ENCODE data around the gene FAM181A.

The FAM181A gene

GRCh38 chr14:93930296-93930988 lies 3.3 kb downstream of the FAM181A start:
- TF ChIP-seq GATA2 (IDR thresholded peaks at IDR 0.05; ENCODE audit: low read depth, low read length) (no peak), GATA3 (IDR thresholded peaks at IDR 0.05; ENCODE audit: low read depth, low read length) (no peak)

- TF ChIP-seq GATA3 (IDR thresholded peaks at IDR 0.05; ENCODE audit: low read depth, low read length) (no peak), GATA2 (IDR thresholded peaks at IDR 0.05; ENCODE audit: low read depth, low read length) (no peak)
Observed at GRCh38 chr14:93930989-93931307, 3.8 kb downstream of the FAM181A start.

GRCh38 chr14:93932642-93933041 lies 5.5 kb downstream of the FAM181A start:
- TF ChIP-seq GATA3 (IDR thresholded peaks at IDR 0.05; ENCODE audit: low read depth, low read length) = no peak
- no peak for TF ChIP-seq GATA2 (IDR thresholded peaks at IDR 0.05; ENCODE audit: low read depth, low read length)

GRCh38 chr14:93935213-93935612 lies 8.1 kb downstream of the FAM181A start:
- TF ChIP-seq GATA2 (IDR thresholded peaks at IDR 0.05; ENCODE audit: low read depth, low read length) = no peak
- TF ChIP-seq GATA3 (IDR thresholded peaks at IDR 0.05; ENCODE audit: low read depth, low read length) = no peak

DNA sequence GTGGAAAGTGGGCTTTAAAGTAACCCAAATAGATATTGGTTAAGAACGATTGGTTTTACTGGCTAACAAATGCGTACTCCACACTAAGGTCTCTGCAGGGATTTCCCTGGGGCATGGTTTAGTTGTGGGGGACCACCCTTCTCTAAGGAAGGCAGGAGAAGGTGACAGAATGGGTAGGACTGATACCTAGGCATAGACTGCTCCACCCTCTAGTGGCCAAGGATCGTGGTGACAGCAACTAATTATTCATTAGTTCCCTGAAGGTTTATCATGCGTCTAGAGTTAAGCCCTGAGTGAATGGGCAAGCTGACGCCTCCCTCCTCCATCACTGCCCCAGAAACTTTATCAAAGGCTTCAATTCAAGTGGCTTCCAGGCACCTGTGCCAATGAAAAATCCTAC lies 9.1 kb downstream of the FAM181A start:
- no peak for TF ChIP-seq GATA3 (IDR thresholded peaks at IDR 0.05; ENCODE audit: low read depth, low read length)
- no peak for TF ChIP-seq GATA2 (IDR thresholded peaks at IDR 0.05; ENCODE audit: low read depth, low read length)

DNA sequence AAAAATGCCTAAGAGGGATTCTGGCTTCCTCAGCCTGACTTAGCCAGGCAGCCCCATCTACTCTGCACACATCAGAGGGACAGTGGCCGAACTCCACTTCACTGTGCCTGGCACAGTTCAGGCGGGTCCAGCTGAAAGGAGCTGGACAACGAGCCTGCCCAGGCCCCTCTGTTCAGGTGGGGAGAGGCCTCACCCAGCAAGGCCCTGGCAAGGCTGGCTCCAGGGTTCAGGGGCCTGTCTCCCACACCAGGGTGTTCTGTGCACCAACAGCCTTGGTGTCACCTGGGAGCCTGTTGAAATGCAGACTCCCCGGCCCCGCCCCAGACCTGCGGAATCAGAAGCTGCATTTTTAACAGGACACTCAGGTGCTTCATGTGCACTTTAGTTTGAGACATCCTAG lies 9.8 kb downstream of the FAM181A start:
- TF ChIP-seq GATA3 (IDR thresholded peaks at IDR 0.05; ENCODE audit: low read depth, low read length) (no peak), GATA2 (IDR thresholded peaks at IDR 0.05; ENCODE audit: low read depth, low read length) (no peak)

- TF ChIP-seq GATA3 (IDR thresholded peaks at IDR 0.05; ENCODE audit: low read depth, low read length) (no peak), GATA2 (IDR thresholded peaks at IDR 0.05; ENCODE audit: low read depth, low read length) (no peak)
Observed at GRCh38 chr14:93937519-93937918, 10.4 kb downstream of the FAM181A start.

- TF ChIP-seq GATA3 (IDR thresholded peaks at IDR 0.05; ENCODE audit: low read depth, low read length) = no peak
- no peak for TF ChIP-seq GATA2 (IDR thresholded peaks at IDR 0.05; ENCODE audit: low read depth, low read length)
Observed at GRCh38 chr14:93938751-93939303, 11.7 kb downstream of the FAM181A start.

- no peak for TF ChIP-seq GATA3 (IDR thresholded peaks at IDR 0.05; ENCODE audit: low read depth, low read length)
Observed at GRCh38 chr14:93939304-93940229, 12.4 kb downstream of the FAM181A start.

DNA sequence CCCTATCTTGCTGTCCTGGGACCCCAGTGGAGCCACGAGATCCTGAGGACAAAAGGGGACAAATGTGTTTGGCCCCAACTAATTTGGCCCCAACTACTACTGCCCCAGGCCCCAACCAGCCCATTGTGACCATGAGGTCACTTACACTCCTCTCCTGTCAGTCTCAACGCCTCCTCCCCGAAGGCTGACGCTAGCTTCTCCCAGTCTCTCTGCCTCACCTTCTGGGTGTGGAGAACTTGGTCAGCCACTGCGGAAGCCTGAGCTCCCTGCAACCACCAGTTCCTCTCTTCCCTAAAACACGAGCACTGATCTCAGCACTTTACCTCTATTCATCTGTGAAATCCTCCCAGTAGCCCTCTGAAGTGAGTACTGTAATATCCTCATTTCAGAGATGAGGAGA lies 13.3 kb downstream of the FAM181A start:
- TF ChIP-seq GATA3 (IDR thresholded peaks at IDR 0.05; ENCODE audit: low read depth, low read length) = no peak

DNA sequence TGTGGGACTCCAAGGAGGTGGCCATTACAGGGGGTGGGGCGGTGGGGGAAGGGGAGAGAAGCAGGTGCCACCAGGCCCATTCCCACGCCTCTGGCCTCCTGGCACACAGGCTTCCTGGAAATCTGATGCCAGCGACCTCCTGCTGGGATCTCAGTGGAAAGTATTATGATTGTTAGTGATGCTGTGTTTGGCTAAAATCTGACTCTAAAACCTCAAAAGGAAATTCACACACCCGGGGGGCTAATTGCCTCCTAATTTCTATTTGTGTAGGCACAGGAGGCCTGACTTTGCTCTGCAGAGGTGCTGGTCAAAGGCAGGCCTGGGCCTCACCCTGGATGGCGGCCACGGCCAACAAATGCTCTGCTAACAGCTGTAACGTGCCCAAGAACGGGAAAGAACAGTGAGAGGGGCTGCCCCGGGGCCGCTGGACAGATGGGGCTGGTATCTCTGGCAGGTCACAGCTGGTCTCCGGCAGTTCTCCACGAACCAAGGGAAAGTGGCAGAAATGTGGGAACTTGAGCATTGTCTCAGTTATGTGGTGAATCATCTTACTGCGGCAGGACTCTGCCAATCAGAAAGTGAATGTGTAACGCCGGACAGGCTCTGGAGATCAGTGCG lies 14.3 kb downstream of the FAM181A start:
- TF ChIP-seq GATA3 (IDR thresholded peaks at IDR 0.05; ENCODE audit: low read depth, low read length) (no peak), GATA2 (IDR thresholded peaks at IDR 0.05; ENCODE audit: low read depth, low read length) (no peak)

- no peak for TF ChIP-seq GATA3 (IDR thresholded peaks at IDR 0.05; ENCODE audit: low read depth, low read length)
- TF ChIP-seq GATA2 (IDR thresholded peaks at IDR 0.05; ENCODE audit: low read depth, low read length) = no peak
Observed at GRCh38 chr14:93943052-93943451, 15.9 kb downstream of the FAM181A start.

- no peak for TF ChIP-seq GATA2 (IDR thresholded peaks at IDR 0.05; ENCODE audit: low read depth, low read length)
- no peak for TF ChIP-seq GATA3 (IDR thresholded peaks at IDR 0.05; ENCODE audit: low read depth, low read length)
Observed at GRCh38 chr14:93943930-93944329, 16.8 kb downstream of the FAM181A start.

GRCh38 chr14:93944348-93945069 lies 17.4 kb downstream of the FAM181A start:
- TF ChIP-seq GATA3 (IDR thresholded peaks at IDR 0.05; ENCODE audit: low read depth, low read length) (no peak), GATA2 (IDR thresholded peaks at IDR 0.05; ENCODE audit: low read depth, low read length) (peak; percentile 81)
